Measurements from ENCODE around the gene VMAC. TPM values are rescaled to one million over a fixed set of nuclear protein-coding genes. Genes with fewer than 3 reads are reported as not detected.

VMAC gene
- total and polyA plus RNA-seq, 2 donors (not counting 1 experiment from before 2014, with no cell fraction given), result 27.1 to 27.2 TPM

GRCh38 chr19:5893907-5894703 is 10.6 kb upstream of the VMAC start:
- POLR2A ChIA-PET, result no interaction called here
- Histone ChIP-seq H3K9me3 (ENCODE audit: control extremely low read depth in 1 of 3, control insufficient read depth in 2 of 3, insufficient read depth in 1 of 3, low read length in 2 of 3) (peaks cover 0 to 12% (median 0%) of the 10 kb centered on the region in 3 donors), H3K36me3 (replicated peaks in 1 of 2; ENCODE audit: control extremely low read depth in 1 of 2, control insufficient read depth in 1 of 2, extremely low read depth in 1 of 2, insufficient read depth in 2 of 2, low read length in 1 of 2) (peaks cover 0 to 9% of the 10 kb centered on the region in 2 experiments), H4K20me1 (ENCODE audit: control insufficient read depth, insufficient read depth, low read length, poor library complexity, severe bottlenecking) (peaks cover 33% of the 10 kb centered on the region), H2AFZ (ENCODE audit: insufficient read depth, low read depth, low read length, poor library complexity, severe bottlenecking) (no peak overlapping the region), H3K9ac (ENCODE audit: low read length) (no peak overlapping the region), H3K4me2 (replicated peaks; ENCODE audit: low read depth, low read length, poor library complexity, severe bottlenecking) (no peak overlapping the region), H3K4me1 (ENCODE audit: control insufficient read depth in 2 of 2, insufficient read depth in 2 of 2, low read length in 2 of 2) (peaks cover 0 to 4% of the 10 kb centered on the region in 2 donors), H3K27ac (ENCODE audit: low read length in 2 of 2) (no peak overlapping the region), H3K27me3 (replicated peaks in 1 of 4; ENCODE audit: control extremely low read depth in 1 of 4, control insufficient read depth in 3 of 4, insufficient read depth in 4 of 4, low read length in 3 of 4) (peaks cover 0 to 24% (median 3%) of the 10 kb centered on the region in 4 experiments), H3K79me2 (ENCODE audit: control insufficient read depth, insufficient read depth, low read length) (peaks cover 6% of the 10 kb centered on the region), H3K4me3 (ENCODE audit: control extremely low read depth in 1 of 5, extremely low read depth in 1 of 5, insufficient read depth in 1 of 5, low read depth in 2 of 5, low read length in 4 of 5) (no peak overlapping the region)
- TF ChIP-seq, protein P1, sequence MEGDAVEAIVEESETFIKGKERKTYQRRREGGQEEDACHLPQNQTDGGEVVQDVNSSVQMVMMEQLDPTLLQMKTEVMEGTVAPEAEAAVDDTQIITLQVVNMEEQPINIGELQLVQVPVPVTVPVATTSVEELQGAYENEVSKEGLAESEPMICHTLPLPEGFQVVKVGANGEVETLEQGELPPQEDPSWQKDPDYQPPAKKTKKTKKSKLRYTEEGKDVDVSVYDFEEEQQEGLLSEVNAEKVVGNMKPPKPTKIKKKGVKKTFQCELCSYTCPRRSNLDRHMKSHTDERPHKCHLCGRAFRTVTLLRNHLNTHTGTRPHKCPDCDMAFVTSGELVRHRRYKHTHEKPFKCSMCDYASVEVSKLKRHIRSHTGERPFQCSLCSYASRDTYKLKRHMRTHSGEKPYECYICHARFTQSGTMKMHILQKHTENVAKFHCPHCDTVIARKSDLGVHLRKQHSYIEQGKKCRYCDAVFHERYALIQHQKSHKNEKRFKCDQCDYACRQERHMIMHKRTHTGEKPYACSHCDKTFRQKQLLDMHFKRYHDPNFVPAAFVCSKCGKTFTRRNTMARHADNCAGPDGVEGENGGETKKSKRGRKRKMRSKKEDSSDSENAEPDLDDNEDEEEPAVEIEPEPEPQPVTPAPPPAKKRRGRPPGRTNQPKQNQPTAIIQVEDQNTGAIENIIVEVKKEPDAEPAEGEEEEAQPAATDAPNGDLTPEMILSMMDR (IDR thresholded peaks at IDR 0.05), result no peak
- no peak for TF ChIP-seq EZH2 (IDR thresholded peaks at IDR 0.05; ENCODE audit: borderline replicate concordance, insufficient read depth, low read depth, low read length, poor library complexity, severe bottlenecking)
- WGBS (ENCODE audit: insufficient coverage), result 80% methylated on average over 27 of the region's 28 CpGs
- CTCF ChIA-PET, result no interaction called here
- no peak overlapping the region for H3K27ac Mint-ChIP-seq
- no peaks in the 10 kb centered on the region for H3K9me3 Mint-ChIP-seq (ENCODE audit: insufficient read depth)
- peaks cover 6% of the 10 kb centered on the region for H3K27me3 Mint-ChIP-seq
- H3K4me3 Mint-ChIP-seq, result no peak overlapping the region
- H3K4me1 Mint-ChIP-seq, result no peaks in the 10 kb centered on the region
- intact Hi-C loops (cut with micrococcal nuclease), result no loop called here
- DNase-seq (no peak), ATAC-seq (ENCODE audit: low read depth) (no peak)

- WGBS (ENCODE audit: insufficient coverage), result 92% methylated on average over 21 of the region's 28 CpGs
- CTCF ChIA-PET, result no interaction called here
- POLR2A ChIA-PET, result no interaction called here
Measured at GRCh38 chr19:5894704-5895349, 9.8 kb upstream of the VMAC start.

More at GRCh38 chr19:5894704-5895349, 9.8 kb upstream of the VMAC start:
- Histone ChIP-seq H3K4me1 (ENCODE audit: control insufficient read depth in 2 of 2, insufficient read depth in 2 of 2, low read length in 2 of 2) (peaks cover 0 to 4% of the 10 kb centered on the region in 2 donors), H3K9me3 (ENCODE audit: control extremely low read depth in 1 of 3, control insufficient read depth in 2 of 3, insufficient read depth in 1 of 3, low read length in 2 of 3) (peaks cover 0 to 12% (median 0%) of the 10 kb centered on the region in 3 donors), H4K20me1 (ENCODE audit: control insufficient read depth, insufficient read depth, low read length, poor library complexity, severe bottlenecking) (peaks cover 38% of the 10 kb centered on the region), H2AFZ (ENCODE audit: insufficient read depth, low read depth, low read length, poor library complexity, severe bottlenecking) (no peak overlapping the region), H3K4me2 (replicated peaks; ENCODE audit: low read depth, low read length, poor library complexity, severe bottlenecking) (no peak overlapping the region), H3K9ac (ENCODE audit: low read length) (no peak overlapping the region), H3K36me3 (replicated peaks in 1 of 2; ENCODE audit: control extremely low read depth in 1 of 2, control insufficient read depth in 1 of 2, extremely low read depth in 1 of 2, insufficient read depth in 2 of 2, low read length in 1 of 2) (peaks cover 0 to 9% of the 10 kb centered on the region in 2 experiments), H3K4me3 (ENCODE audit: control extremely low read depth in 1 of 5, extremely low read depth in 1 of 5, insufficient read depth in 1 of 5, low read depth in 2 of 5, low read length in 4 of 5) (no peak overlapping the region), H3K79me2 (ENCODE audit: control insufficient read depth, insufficient read depth, low read length) (peaks cover 9% of the 10 kb centered on the region), H3K27ac (ENCODE audit: low read length in 2 of 2) (no peak overlapping the region), H3K27me3 (replicated peaks in 1 of 4; ENCODE audit: control extremely low read depth in 1 of 4, control insufficient read depth in 3 of 4, insufficient read depth in 4 of 4, low read length in 3 of 4) (peaks cover 0 to 21% (median 3%) of the 10 kb centered on the region in 4 experiments)
- TF ChIP-seq EZH2 (IDR thresholded peaks at IDR 0.05; ENCODE audit: borderline replicate concordance, insufficient read depth, low read depth, low read length, poor library complexity, severe bottlenecking), result no peak
- TF ChIP-seq, protein P1 (IDR thresholded peaks at IDR 0.05), result no peak
- ATAC-seq (ENCODE audit: low read depth) (no peak), DNase-seq (no peak)
- Mint-ChIP-seq H3K27me3 (no peaks in the 10 kb centered on the region), H3K4me3 (no peak overlapping the region), H3K9me3 (ENCODE audit: insufficient read depth) (no peaks in the 10 kb centered on the region), H3K4me1 (no peaks in the 10 kb centered on the region), H3K27ac (no peak overlapping the region)
- intact Hi-C loops (cut with micrococcal nuclease), result no loop called here

Data from B cell (primary cell).